Smooth muscle cell (in vitro differentiated cells): ENCODE results near the gene TRIM44. TPM values are rescaled to one million over a fixed set of nuclear protein-coding genes. Genes with fewer than 3 reads are reported as not detected.

Source experiments
- DNase-seq: peaks from one replicate; lab custom pipeline; 2025; ENCODE audit not compliant: unreplicated experiment; lab: John Stamatoyannopoulos, UW
- H2AFZ ChIP-seq: fragments of 200-600 bp; sonication (generic); 2 replicates; pipeline ENCODE4 v1.6.0; 2016; ENCODE audit warnings: antibody characterized with exemption, low read depth, mild to moderate bottlenecking
- H3F3A ChIP-seq: fragments of 200-600 bp; sonication (generic); 2 replicates; pipeline ENCODE4 v1.6.0; 2017; ENCODE audit warnings: antibody characterized with exemption, low read depth
- H3K27ac ChIP-seq: fragments of 200-600 bp; sonication (generic); 2 replicates; pipeline ENCODE4 v1.5.1; 2016; ENCODE audit warnings: low read depth, mild to moderate bottlenecking
- H3K27me3 ChIP-seq: fragments of 200-600 bp; sonication (generic); 2 replicates; pipeline ENCODE4 v1.6.1; 2016; ENCODE audit warnings: low read depth, mild to moderate bottlenecking
- H3K36me3 ChIP-seq: fragments of 200-600 bp; sonication (generic); 2 replicates; pipeline ENCODE4 v1.5.1; 2016; ENCODE audit warnings: low read depth
- H3K4me1 ChIP-seq: fragments of 200-600 bp; sonication (generic); 2 replicates; pipeline ENCODE4 v1.5.1; 2016; ENCODE audit warnings: low read depth
- H3K4me2 ChIP-seq: fragments of 200-600 bp; sonication (generic); 2 replicates; pipeline ENCODE4 v1.6.0; 2016; ENCODE audit warnings: mild to moderate bottlenecking
- H3K4me3 ChIP-seq: fragments of 200-600 bp; sonication (generic); 2 replicates; pipeline ENCODE4 v1.5.1; 2016; ENCODE audit warnings: mild to moderate bottlenecking
- H3K79me2 ChIP-seq: fragments of 200-600 bp; sonication (generic); 2 replicates; pipeline ENCODE4 v1.6.0; 2016; ENCODE audit warnings: low read depth, mild to moderate bottlenecking
- H3K9ac ChIP-seq: fragments of 200-600 bp; sonication (generic); 2 replicates; pipeline ENCODE4 v1.6.0; 2016; ENCODE audit warnings: low read depth
- H3K9me3 ChIP-seq: fragments of 200-600 bp; sonication (generic); replicated peaks from 2 replicates; pipeline ENCODE4 v1.5.1; 2016; ENCODE audit warnings: low read depth
- H4K20me1 ChIP-seq: fragments of 200-600 bp; sonication (generic); 2 replicates; pipeline ENCODE4 v1.6.0; 2016; ENCODE audit warnings: low read depth
- CTCF ChIP-seq: fragments of 200-600 bp; sonication (generic); IDR thresholded peaks from 2 replicates; pipeline ENCODE4 v1.5.1; 2017; ENCODE audit warnings: borderline replicate concordance, mild to moderate bottlenecking, antibody characterized with exemption; ENCODE audit not compliant: insufficient read depth, poor library complexity, severe bottlenecking
- WGBS: methylation state at CpG from one replicate; pipeline ENCODE4 v1.1.7; 2016; ENCODE audit warnings: low lambda C conversion rate; 5-methylcytosine and 5-hydroxymethylcytosine counted together
- polyA plus RNA-seq: library from polyadenylated mRNA; unstranded; fragments of >200 nt; fragmentation: Nextera tagmentation; extraction: Ambion mirVana; gene quantifications from 2 replicates; pipeline ENCODE4 v1.2.1, GENCODE V29; 2016
- total RNA-seq: library from RNA; depleted of rRNA; stranded (reverse); fragments of >200 nt; gene quantifications from 2 replicates; pipeline ENCODE4 v1.2.3, GENCODE V29; 2014

Gene TRIM44
- total and polyA plus RNA-seq, 2 experiments from 2014 or later: 20.9 to 32.9 TPM

- TF ChIP-seq CTCF: no peak
- peaks cover 19% of the 10 kb centered on the region for H3K79me2 ChIP-seq
- no peaks in the 10 kb centered on the region for H3K9me3 ChIP-seq
- H4K20me1 ChIP-seq: peaks cover 51% of the 10 kb centered on the region
- H3K9ac ChIP-seq: no peak overlapping the region
- H3K4me3 ChIP-seq: no peak overlapping the region
- peaks cover 6% of the 10 kb centered on the region for H3F3A ChIP-seq
- H2AFZ ChIP-seq: no peak overlapping the region
- H3K36me3 ChIP-seq: no peaks in the 10 kb centered on the region
- no peak overlapping the region for H3K4me2 ChIP-seq
- DNase-seq: no peak
- peaks cover 7% of the 10 kb centered on the region for H3K4me1 ChIP-seq
- H3K27ac ChIP-seq: no peak overlapping the region
- H3K27me3 ChIP-seq: no peaks in the 10 kb centered on the region
These were observed 135.8 kb downstream of the TRIM44 start for GRCh38 chr11:35798423-35798822.

DNA sequence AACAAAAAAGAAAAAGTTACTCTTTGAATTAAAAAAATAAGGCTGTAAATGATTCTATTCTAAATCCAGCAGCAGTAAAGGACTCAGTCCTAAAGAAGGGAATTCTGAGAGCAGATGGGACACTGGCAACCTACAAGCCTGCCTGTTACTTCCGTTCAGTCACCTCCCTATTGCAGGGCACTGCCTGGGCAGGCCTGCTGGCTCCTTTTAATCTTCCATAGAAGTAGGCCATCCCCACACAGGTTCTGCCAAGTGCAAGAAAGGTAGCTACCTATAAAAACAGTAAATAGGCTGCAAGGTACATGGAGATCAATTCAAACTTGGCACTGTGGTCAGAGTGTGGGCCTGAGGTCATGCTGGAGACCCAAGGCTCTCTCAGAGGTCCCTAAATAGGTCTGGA lies 136.4 kb downstream of the TRIM44 start:
- H3K27me3 ChIP-seq: no peaks in the 10 kb centered on the region
- peaks cover 7% of the 10 kb centered on the region for H3K4me1 ChIP-seq
- peaks cover 6% of the 10 kb centered on the region for H3F3A ChIP-seq
- H3K9ac ChIP-seq: no peak overlapping the region
- H4K20me1 ChIP-seq: peaks cover 45% of the 10 kb centered on the region
- no peak overlapping the region for H3K4me3 ChIP-seq
- H3K27ac ChIP-seq: no peak overlapping the region
- no peak overlapping the region for H2AFZ ChIP-seq
- no peak overlapping the region for H3K4me2 ChIP-seq
- no peaks in the 10 kb centered on the region for H3K36me3 ChIP-seq
- H3K9me3 ChIP-seq: no peaks in the 10 kb centered on the region
- no peak for DNase-seq
- 97% methylated on average over 1 of the region's 1 CpG for WGBS
- no peak for TF ChIP-seq CTCF
- H3K79me2 ChIP-seq: peaks cover 15% of the 10 kb centered on the region

DNA sequence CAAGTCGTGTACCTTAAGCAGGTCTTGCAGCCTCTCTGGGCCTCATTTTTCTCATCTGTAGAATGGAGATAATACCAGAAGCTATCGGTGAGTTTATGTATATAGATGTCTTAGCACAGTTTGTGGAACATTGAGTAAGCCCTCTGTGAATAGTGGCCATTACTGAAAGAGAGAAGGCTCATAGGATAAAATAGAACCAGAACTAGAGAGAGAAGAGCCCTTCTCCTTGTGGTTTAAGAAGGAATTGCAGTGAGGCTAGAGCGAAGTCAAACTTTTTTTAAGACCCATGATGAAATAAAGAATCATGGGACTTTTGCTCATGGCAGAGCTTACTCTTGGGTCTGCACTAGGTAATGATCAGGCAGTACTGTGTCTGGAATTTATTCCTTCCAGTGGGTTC lies 137.1 kb downstream of the TRIM44 start:
- Histone ChIP-seq H3F3A (peaks cover 6% of the 10 kb centered on the region), H3K27ac (no peak overlapping the region), H3K9ac (no peak overlapping the region), H3K9me3 (no peaks in the 10 kb centered on the region), H4K20me1 (peaks cover 38% of the 10 kb centered on the region), H3K4me3 (no peak overlapping the region), H3K79me2 (peaks cover 12% of the 10 kb centered on the region), H2AFZ (no peak overlapping the region), H3K4me2 (no peak overlapping the region), H3K4me1 (peaks cover 7% of the 10 kb centered on the region), H3K27me3 (no peaks in the 10 kb centered on the region), H3K36me3 (no peaks in the 10 kb centered on the region)
- 96% methylated on average over 3 of the region's 3 CpGs for WGBS
- no peak for DNase-seq
- TF ChIP-seq CTCF: no peak
